Spinal cord (tissue), 10 donors: ENCODE data around the gene KCTD1. TPM values are rescaled to one million over a fixed set of nuclear protein-coding genes. Genes with fewer than 3 reads are reported as not detected.

Source experiments
- DNase-seq, 6 donors: peaks; one replicate each; pipeline versions ENCODE4 v3.0.0 to v3.0.0-alpha.2; 2013 to 2015; ENCODE audit warnings: low spot score in 6 of 6, low read depth in 4 of 6
- H3K27ac ChIP-seq: one replicate; pipeline ENCODE4 v1.5.1; 2013; ENCODE audit warnings: low read depth, low read length, control low read depth
- H3K27me3 ChIP-seq: one replicate; pipeline ENCODE4 v1.6.1; 2013; ENCODE audit warnings: low read length; ENCODE audit not compliant: control insufficient read depth, insufficient read depth
- H3K36me3 ChIP-seq: one replicate; pipeline ENCODE4 v1.6.1; 2013; ENCODE audit warnings: low read length; ENCODE audit not compliant: control insufficient read depth, insufficient read depth
- H3K4me1 ChIP-seq: one replicate; pipeline ENCODE4 v1.6.1; 2013; ENCODE audit warnings: low read length; ENCODE audit not compliant: control insufficient read depth, insufficient read depth
- H3K4me3 ChIP-seq: one replicate; pipeline ENCODE4 v1.5.1; 2013; ENCODE audit warnings: low read depth, low read length, control low read depth
- H3K9me3 ChIP-seq: one replicate; pipeline ENCODE4 v1.6.1; 2013; ENCODE audit warnings: low read length; ENCODE audit not compliant: control insufficient read depth, insufficient read depth
- WGBS: methylation state at CpG from one replicate; pipeline ENCODE4 v1.1.5; 2013; ENCODE audit warnings: missing lambda C conversion rate; ENCODE audit not compliant: insufficient coverage; 5-methylcytosine and 5-hydroxymethylcytosine counted together
- polyA plus RNA-seq, 2 donors: library from polyadenylated mRNA; unstranded; fragments of 120-200 nt; gene quantifications; one replicate each; pipeline ENCODE4 v1.2.1, GENCODE V29; 2013; ENCODE audit not compliant: insufficient read length in 2 of 2
- total RNA-seq, 2 donors: library from RNA; depleted of rRNA in 1 of 2; stranded (reverse); fragments of 120-200 nt in 1 of 2; fragments of >200 nt in 1 of 2; gene quantifications; one replicate each; pipeline versions ENCODE4 v1.2.3 to v1.2.4, GENCODE V29; 2013 to 2014
- donor health status: healthy.

The KCTD1 gene
- total and polyA plus RNA-seq, 4 donors = 23.0 to 46.7 (median 33.9) TPM

DNA sequence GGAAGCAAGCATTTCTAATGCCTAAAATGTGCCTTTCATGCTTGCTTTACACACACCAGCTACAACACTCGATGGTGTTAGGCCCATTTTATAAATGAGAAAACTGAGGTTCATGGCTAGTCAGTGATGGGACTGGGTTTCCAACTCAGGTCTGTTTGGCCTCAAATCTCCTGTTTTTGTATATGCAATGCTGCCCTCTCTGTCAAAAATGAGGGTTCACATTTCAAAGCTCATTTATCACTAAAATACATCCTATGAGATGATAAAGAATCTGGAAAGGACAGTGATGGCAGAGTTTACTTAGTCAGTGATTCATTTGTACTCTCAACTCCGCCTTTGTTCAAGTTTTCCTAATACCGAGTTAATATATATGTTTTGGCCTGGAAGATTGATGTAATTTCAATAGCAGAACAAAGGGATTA is 92.3 kb downstream of the KCTD1 start:
- WGBS = no CpG with 5 or more reads among the region's 3 CpGs
- Histone ChIP-seq H3K27me3 (no peaks in the 10 kb centered on the region), H3K36me3 (peaks cover 28% of the 10 kb centered on the region), H3K4me1 (peaks cover 3% of the 10 kb centered on the region), H3K4me3 (no peak overlapping the region), H3K27ac (no peak overlapping the region), H3K9me3 (no peaks in the 10 kb centered on the region)
- DNase-seq = no peak

DNA sequence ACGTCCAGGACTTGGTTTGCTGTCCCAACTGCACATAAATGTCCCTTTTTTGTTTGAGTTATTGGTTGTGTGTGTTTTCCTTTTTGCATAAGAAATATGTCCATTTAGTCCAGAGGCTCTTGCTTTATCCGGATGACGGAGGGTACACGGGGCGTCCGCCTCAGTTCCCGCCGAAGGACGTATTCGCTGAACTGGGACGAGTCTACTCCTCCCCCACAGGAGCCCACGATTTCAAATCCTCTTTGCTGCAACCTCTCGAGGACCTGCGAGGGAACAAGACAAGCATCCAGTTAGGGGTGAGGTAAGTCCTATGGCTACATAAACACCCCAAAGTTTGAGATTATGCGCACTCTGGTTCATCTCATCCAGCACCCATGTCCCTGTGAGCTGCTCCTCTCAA is 92.7 kb downstream of the KCTD1 start:
- peaks cover 3% of the 10 kb centered on the region for H3K4me1 ChIP-seq
- no peaks in the 10 kb centered on the region for H3K9me3 ChIP-seq
- no peak for DNase-seq
- H3K4me3 ChIP-seq = no peak overlapping the region
- H3K36me3 ChIP-seq = peaks cover 28% of the 10 kb centered on the region
- no CpG with 5 or more reads among the region's 15 CpGs for WGBS
- no peak overlapping the region for H3K27ac ChIP-seq
- H3K27me3 ChIP-seq = no peaks in the 10 kb centered on the region

DNA sequence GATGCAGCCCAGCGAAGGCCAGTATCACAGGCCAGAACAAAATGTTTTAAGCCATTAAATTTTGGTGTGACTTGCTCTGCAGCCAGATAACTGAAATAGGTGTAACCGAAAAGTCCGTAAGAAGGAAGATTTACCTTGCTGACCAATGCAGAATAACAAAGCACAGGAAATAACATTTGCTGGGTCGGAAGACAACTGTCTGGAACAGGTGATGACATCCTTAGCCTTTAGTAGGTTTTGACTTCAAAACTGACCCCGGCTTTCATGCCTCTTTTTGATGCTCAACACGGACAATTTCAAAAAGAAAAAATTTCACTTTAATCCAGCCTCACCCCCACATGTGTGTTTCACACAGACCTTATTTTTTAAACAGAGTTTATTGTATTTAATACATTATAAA is 93.7 kb downstream of the KCTD1 start:
- H3K9me3 ChIP-seq = no peaks in the 10 kb centered on the region
- WGBS = 97% methylated on average over 4 of the region's 6 CpGs
- no peak overlapping the region for H3K27ac ChIP-seq
- peaks cover 3% of the 10 kb centered on the region for H3K4me1 ChIP-seq
- no peaks in the 10 kb centered on the region for H3K27me3 ChIP-seq
- peaks cover 27% of the 10 kb centered on the region for H3K36me3 ChIP-seq
- H3K4me3 ChIP-seq = no peak overlapping the region
- DNase-seq = no peak

GRCh38 chr18:26454192-26454591 is 94.2 kb downstream of the KCTD1 start:
- WGBS = 57% methylated on average over 3 of the region's 3 CpGs
- Histone ChIP-seq H3K27ac (no peak overlapping the region), H3K27me3 (no peaks in the 10 kb centered on the region), H3K4me3 (no peak overlapping the region), H3K36me3 (peaks cover 22% of the 10 kb centered on the region), H3K9me3 (no peaks in the 10 kb centered on the region), H3K4me1 (peaks cover 3% of the 10 kb centered on the region)
- DNase-seq = no peak

DNA sequence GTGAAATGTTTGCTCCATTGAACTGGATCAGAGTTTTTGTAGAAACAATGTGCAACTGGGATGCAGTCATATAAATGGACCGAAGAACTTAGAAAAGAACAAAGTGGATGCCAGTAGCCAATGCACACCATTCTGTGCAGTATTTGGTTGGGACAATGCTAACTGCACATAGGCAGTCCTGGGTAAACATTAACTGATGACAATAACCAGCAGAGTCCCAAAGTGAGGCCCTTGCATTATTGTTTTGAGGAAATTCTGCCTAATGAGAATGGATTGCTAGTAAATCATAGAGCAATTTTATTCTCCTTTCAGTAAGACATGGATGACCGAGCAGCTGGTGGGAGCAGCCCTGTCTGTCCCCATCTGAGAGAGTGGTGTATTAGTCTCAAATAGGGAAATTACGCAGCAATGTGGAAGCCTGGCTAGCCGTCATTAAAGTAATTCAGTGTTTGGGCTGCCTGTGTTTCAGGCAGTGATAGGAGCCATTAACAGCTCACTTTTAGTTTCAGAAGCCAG is 94.9 kb downstream of the KCTD1 start:
- Histone ChIP-seq H3K27ac (no peak overlapping the region), H3K4me1 (peaks cover 3% of the 10 kb centered on the region), H3K36me3 (peaks cover 15% of the 10 kb centered on the region), H3K9me3 (no peaks in the 10 kb centered on the region), H3K27me3 (no peaks in the 10 kb centered on the region), H3K4me3 (no peak overlapping the region)
- DNase-seq = peak in 1 of 6 donors; percentile 60
- WGBS = 58% methylated on average over 4 of the region's 4 CpGs

GRCh38 chr18:26450989-26451682 is 97.2 kb downstream of the KCTD1 start:
- no peaks in the 10 kb centered on the region for H3K27me3 ChIP-seq
- H3K36me3 ChIP-seq = peaks cover 8% of the 10 kb centered on the region
- no peak overlapping the region for H3K4me3 ChIP-seq
- DNase-seq = no peak
- no peaks in the 10 kb centered on the region for H3K9me3 ChIP-seq
- no peaks in the 10 kb centered on the region for H3K4me1 ChIP-seq
- no peak overlapping the region for H3K27ac ChIP-seq
- WGBS = 63% methylated on average over 2 of the region's 8 CpGs

- H3K36me3 ChIP-seq = no peaks in the 10 kb centered on the region
- H3K4me3 ChIP-seq = no peak overlapping the region
- 51% methylated on average over 3 of the region's 8 CpGs for WGBS
- H3K27me3 ChIP-seq = no peaks in the 10 kb centered on the region
- no peak for DNase-seq
- H3K4me1 ChIP-seq = no peaks in the 10 kb centered on the region
- no peak overlapping the region for H3K27ac ChIP-seq
- peaks cover 1% of the 10 kb centered on the region for H3K9me3 ChIP-seq
Observed at GRCh38 chr18:26448714-26449159, 99.6 kb downstream of the KCTD1 start.

DNA sequence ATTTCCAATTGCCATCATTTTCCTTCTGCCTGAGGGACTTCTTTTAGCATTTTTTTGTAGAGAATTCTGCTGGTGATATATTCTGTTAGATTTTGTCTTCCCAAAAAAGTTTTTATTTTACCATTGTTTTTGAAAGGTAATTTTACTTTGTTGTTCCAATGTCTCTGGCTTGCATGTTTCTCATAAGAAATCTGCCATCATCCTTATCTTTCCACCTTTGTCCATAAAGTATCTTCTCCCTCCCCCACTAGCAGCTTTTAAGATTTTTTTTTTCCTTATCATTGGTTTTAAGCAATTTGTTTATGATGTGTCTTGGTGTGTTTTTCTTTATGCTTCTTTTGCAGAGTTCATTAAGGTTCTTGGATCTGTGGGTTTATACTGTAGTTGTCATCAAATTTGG is 104.5 kb downstream of the KCTD1 start:
- H3K27ac ChIP-seq = no peak overlapping the region
- no peak overlapping the region for H3K4me3 ChIP-seq
- H3K9me3 ChIP-seq = peaks cover 1% of the 10 kb centered on the region
- DNase-seq = no peak
- H3K36me3 ChIP-seq = no peaks in the 10 kb centered on the region
- no peaks in the 10 kb centered on the region for H3K27me3 ChIP-seq
- peaks cover 5% of the 10 kb centered on the region for H3K4me1 ChIP-seq

DNA sequence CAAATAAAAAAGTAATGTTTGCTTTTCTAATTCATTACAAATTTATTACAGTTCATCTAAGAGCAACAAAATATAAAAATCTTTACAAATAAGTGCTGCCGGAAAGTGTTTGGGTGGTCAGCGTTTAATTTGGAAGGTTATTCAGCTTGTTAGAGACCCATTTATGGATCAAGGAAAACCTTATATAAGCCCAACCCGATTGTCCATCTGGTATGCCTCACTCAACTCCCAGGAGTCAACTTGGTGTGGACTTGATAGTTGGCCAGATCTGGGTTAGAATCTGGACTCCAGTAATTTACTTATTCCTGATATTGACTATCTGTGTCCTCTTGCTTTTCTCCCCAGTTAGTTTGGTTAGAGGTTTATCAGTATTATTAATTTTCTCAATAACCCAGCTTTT is 106.2 kb downstream of the KCTD1 start:
- Histone ChIP-seq H3K27me3 (no peaks in the 10 kb centered on the region), H3K4me1 (peaks cover 5% of the 10 kb centered on the region), H3K36me3 (no peaks in the 10 kb centered on the region), H3K9me3 (peaks cover 1% of the 10 kb centered on the region), H3K27ac (peak overlapping the region; percentile 80), H3K4me3 (no peak overlapping the region)
- no CpG with 5 or more reads among the region's 3 CpGs for WGBS
- DNase-seq = no peak

DNA sequence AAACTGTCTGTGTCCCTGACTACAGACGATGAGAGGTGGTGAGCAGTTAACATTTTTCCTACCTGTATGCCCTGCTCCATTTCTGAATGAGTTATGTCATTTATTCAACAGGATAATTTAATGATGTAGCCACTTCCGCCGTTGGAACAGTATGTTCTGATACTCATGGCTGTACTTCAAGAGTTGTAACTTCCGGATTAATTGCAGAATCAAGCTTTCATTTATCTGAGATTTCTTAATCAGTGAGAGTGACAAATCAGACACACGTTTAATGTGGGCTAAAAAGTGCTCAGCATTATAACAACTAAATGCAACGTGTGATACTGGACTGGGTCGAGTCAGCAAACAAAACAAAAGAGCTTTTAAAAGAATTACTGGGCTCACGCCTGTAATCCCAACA is 107.7 kb downstream of the KCTD1 start:
- Histone ChIP-seq H3K27ac (no peak overlapping the region), H3K9me3 (peaks cover 1% of the 10 kb centered on the region), H3K27me3 (peaks cover 3% of the 10 kb centered on the region), H3K36me3 (no peaks in the 10 kb centered on the region), H3K4me3 (no peak overlapping the region), H3K4me1 (peaks cover 9% of the 10 kb centered on the region)
- no peak for DNase-seq
- WGBS = 51% methylated on average over 3 of the region's 8 CpGs
